RCC 7860 (cell line): ENCODE data around the gene CILP.
A peak's percentile ranks its signal among the peaks of the same experiment; 100 is the strongest.
"Not testable (repeated sequence)": the region's sequence is repeated elsewhere in the genome, so short reads cannot be mapped to it uniquely, and the experiment has no call there.

ENCODE experiments used
- DNase-seq: peaks from one replicate; pipeline ENCODE4 v3.0.0-alpha.2; 2015; ENCODE audit warnings: low spot score
- FAIRE-seq: peaks from 2 replicates; lab custom pipeline; 2012; peaks lifted over from hg19 to GRCh38; lab: Jason Lieb, UNC

Gene CILP

GRCh38 chr15:65226901-65227300, 15.6 kb upstream of the CILP start:
- FAIRE-seq, DNase-seq: not testable (repeated sequence)

DNA sequence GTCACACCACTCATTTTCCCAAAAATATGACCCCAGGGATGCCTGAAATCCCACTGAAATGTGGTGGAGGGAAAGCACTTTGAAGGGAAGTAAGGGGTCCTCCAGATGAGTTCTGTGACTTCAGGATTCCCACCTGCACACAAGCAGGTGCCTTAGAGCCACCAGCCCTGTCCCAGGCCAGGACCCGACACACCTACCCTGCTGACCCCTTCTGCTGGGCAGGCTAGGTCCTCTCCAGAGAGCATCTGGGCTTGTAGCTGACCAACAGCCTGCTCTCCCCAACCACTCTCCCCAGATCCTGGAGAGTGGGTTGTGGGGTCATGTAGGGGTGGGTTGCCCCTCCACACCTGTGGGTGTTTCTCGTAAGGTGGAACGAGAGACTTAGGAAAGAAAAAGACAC, 14.9 kb upstream of the CILP start:
- DNase-seq (no peak), FAIRE-seq (no peak)

- FAIRE-seq (no peak), DNase-seq (no peak)
Observed at GRCh38 chr15:65223996-65224395, 12.7 kb upstream of the CILP start.

DNA sequence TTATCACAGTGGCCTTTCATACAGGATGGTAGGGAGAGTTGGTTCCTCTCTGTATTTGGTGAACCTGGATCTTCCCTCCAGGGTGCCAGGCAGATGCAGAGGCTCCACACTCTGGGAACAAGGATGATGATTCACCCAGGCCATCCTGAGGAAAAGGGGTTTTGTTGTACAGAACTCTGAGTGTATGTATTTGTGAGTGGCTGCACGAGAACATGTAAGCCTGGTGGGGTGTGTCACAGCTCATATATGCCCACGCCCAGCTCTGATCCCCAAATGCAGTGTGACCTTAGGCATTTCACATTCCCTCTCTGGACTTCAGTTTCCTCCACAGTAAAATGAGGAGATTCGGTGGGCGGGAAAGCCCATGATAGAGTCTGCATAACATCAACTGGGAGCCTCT, 11.6 kb upstream of the CILP start:
- FAIRE-seq (no peak), DNase-seq (no peak)

- DNase-seq (no peak), FAIRE-seq (no peak)
Observed at GRCh38 chr15:65221697-65222096, 10.4 kb upstream of the CILP start.

DNA sequence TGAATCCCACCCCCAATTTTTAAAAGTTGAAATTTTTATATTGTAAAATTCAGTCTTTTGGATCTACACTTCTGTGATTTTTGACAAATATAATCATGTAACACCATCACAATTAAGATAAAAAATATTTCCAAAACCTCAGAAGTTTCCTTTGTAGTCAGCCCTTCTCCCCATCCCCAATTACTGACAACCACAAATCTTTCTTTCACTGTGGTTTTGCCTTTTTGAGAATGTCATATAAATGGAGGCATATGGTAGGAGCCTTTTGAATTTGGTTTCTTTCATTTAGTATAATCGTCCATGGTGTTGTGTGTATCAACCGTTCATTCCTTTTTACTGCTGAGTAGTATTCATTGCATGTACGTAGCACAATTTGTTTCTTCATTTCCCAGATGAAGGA, 7.9 kb upstream of the CILP start:
- FAIRE-seq (no peak), DNase-seq (no peak)

DNA sequence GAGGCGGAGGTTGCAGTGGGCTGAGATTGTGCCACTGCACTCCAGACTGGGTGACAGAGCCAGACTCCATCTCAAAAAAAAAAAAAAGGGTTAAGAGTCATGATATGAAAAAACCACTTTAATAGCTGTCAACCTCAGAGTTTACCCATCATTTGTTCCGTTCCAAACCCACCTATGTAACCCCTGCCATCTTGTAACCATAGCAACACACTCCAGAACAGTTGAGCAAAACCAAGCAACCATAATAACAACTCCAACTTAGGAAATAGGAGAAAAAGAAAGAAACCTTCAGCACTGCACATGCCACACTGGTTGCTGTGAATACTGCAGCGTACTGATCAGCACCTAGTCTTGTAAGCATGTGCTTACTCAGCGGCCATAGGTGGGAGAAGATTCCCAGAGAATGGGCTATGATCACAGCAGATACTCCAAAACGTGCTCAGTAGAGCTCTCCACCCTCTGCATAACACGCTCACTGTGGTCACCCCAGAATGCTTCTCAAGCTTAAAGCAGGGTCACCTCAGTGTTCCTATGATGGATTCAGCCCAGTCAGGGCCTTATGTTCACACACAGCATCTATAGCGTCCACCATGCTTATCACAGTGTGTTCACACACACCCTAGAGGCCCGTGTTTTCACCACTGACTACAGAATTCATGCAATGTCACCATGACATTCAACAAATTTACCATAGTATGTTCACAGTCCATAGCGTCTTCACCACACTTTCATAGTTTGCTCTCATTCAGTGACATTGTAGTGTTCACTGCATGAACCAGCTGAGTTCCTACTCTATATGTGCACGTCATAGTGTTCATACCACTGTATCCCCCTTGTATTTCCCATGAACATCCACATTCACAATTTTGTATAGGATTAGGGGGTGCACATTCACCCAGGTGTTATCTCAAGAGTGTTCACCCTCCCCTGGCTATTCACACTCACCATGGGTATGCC, 6.5 kb upstream of the CILP start:
- DNase-seq (no peak), FAIRE-seq (no peak)

DNA sequence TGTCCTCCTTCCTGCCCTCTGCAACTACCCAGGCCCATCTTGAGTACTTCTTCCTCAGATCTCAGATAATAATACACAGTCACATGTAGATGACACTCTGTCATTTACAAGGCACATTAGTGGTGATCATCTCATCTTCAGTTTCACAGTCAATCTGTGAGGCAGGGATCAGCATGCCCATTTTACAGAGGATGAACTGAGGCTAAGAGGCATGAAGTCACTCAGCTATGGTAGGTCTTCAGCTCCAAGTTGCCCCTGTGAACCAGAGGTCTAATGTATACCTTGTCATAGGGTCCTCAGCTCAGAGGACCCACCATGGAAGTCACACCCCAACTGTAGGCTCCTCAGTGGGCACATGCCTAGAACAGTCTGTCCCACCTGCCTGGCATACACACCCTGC, 4.2 kb upstream of the CILP start:
- no peak for FAIRE-seq
- DNase-seq, result no peak

DNA sequence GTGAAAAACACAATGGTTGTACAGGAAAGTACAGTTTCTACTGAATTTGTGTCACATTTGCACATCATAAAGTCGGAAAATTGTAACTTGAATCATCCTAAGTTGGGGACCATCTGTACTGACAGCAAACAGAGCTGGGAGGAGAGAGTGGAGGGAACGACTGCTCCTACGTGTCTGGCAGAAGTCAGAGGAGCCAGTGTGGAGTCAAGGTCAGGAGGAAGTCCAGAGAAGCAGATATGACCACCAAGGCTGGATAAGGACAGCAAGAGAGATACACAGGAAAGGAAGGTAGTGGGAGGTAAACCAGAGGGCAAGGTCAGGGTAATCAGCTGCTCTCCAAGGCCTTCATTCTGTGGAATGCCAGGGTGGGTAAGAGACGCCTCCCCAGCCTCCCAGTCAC, 2.7 kb upstream of the CILP start:
- FAIRE-seq (no peak), DNase-seq (no peak)

- FAIRE-seq (no peak), DNase-seq (no peak)
Observed at GRCh38 chr15:65213241-65213640, 2.0 kb upstream of the CILP start.

- DNase-seq (no peak), FAIRE-seq (no peak)
Observed at GRCh38 chr15:65212097-65212496, 824 bp upstream of the CILP start.

DNA sequence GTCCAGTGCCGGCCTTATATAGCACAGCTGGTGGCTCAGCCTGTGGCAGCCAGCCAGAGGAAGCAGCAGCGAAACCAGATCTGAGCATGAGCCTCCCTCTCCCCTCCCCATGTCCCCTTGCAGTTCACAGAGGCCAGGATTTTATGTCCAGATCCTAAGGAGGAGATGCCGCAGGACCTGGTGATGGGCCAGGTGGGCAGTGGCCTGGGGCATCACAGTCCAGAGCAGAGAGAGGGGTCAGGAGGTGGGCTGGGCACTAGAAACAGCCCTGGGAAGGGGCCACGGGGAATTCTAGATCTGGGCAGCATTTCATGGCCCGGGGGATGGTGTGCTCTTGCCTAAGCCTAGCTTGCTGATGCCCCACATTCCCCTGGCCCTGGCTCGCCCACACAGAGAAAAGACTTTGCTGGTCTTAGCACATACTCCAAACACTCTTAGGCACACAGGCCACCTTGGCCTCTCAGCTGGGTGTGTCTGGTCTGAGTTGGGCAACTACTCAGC, 259 bp upstream of the CILP start:
- FAIRE-seq (no peak), DNase-seq (no peak)

- FAIRE-seq (no peak), DNase-seq (no peak)
Observed at GRCh38 chr15:65209701-65210643, 1.3 kb downstream of the CILP start.

- DNase-seq, result no peak
- FAIRE-seq, result no peak
Observed at GRCh38 chr15:65208647-65209046, 2.6 kb downstream of the CILP start.

- no peak for FAIRE-seq
- no peak for DNase-seq
Observed at GRCh38 chr15:65207280-65207840, 3.9 kb downstream of the CILP start.

DNA sequence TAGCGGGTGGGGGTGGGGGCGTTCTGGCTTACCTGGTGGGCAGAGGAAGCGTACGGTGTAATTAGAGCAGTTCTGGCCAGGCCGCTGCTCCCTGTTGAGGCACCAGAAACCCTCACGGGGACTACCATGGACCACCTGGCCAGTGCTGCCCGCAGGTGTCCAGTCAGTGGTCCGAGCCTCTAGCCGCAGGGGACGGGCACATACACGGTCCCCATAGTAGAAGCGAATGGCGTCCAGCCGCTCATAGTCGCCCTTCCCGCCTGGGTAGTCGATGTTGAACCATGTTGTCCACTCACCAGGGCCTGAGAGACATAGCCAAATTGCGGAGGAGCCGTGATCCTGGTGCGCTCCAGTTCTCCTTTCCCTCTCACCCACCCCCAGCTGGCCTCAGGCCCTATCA, 4.5 kb downstream of the CILP start:
- no peak for FAIRE-seq
- no peak for DNase-seq

DNA sequence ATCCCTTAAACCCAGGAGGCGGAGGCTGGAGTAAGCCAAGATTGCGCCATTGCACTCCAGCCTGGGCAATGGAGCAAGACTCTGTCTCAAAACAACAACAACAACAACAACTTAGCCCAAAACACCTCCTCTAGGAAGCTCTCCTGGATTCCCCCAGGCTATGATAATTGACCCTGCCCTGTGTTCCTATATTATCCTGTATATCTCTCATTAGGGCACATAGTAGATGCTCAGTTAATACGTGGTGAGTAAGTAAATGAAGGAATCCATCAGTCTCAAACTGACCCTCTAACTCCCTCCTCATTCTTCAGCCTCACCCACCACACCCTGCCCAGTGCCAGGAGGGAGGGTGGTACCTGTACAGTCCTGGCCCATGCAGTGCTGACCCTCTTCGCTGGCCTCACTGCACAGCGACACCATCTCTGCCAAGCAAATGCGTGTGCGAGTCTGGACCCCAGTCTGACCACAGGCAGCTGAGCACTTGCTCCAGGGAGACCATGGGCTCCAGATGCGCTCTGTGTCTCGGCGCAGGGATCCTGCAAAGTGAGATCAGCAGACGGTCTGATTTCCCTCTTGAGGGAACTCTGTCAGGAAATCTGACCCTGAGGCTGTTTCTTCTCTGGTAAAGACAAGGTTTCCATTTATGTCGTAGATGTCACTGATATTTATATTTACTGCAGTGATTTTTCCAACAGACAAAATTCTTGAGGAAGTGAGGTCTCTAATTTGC, 6.2 kb downstream of the CILP start:
- FAIRE-seq, result no peak

GRCh38 chr15:65204236-65204930, 6.9 kb downstream of the CILP start:
- no peak for FAIRE-seq

More for the DNA sequence above, 6.2 kb downstream of the CILP start:
- DNase-seq, result no peak

DNA sequence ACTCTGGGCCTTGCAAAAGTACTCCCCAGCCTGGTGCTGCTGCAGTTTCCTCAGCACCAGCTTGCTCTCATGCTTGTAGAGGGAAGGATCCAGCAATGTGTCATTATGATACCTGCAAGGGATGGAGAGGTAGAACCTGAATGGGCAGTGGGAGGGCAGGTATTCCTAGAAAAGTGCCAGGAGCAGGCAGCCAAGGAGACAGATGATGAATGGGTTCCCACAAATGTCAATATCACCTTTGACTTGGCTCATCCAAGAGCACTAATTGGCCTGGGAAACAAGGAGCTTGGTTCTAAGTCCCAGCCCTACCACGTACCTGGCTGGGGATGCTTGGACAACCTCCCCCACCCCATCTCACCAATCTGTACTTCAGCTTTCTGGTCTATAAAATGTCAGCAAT, 9.4 kb downstream of the CILP start:
- FAIRE-seq (no peak), DNase-seq (no peak)

More at GRCh38 chr15:65204236-65204930, 6.9 kb downstream of the CILP start:
- DNase-seq, result peak; percentile 7

- no peak for FAIRE-seq
- no peak for DNase-seq
Observed at GRCh38 chr15:65198571-65198970, 12.7 kb downstream of the CILP start.
